Central memory CD8-positive, alpha-beta T cell (primary cell): ENCODE measurements around the gene TDRD9.
A peak's percentile ranks its signal among the peaks of the same experiment; 100 is the strongest.

ENCODE experiments used
- ATAC-seq: fragments of 150-1000 bp; cut with Tn5 transposase; replicated peaks from 2 replicates; pipeline ENCODE4 v1.10.0; 2022; ENCODE audit warnings: mild to moderate bottlenecking, moderate FRiP score, moderate number of reproducible peaks; ENCODE audit not compliant: poor library complexity, severe bottlenecking; ENCODE audit errors: extremely low read depth
- DNase-seq, 2 donors: peaks; one replicate each; pipeline ENCODE4 v3.0.0; 2021; ENCODE audit warnings: low spot score in 2 of 2
- H3K27ac Mint-ChIP-seq: one replicate; pipeline ENCODE4 v1.8.0; 2022; ENCODE audit warnings: low read depth, mild to moderate bottlenecking, moderate library complexity, mixed read lengths
- H3K27me3 Mint-ChIP-seq: one replicate; pipeline ENCODE4 v1.8.0; 2022; ENCODE audit warnings: mixed read lengths
- H3K36me3 Mint-ChIP-seq: one replicate; pipeline ENCODE4 v1.8.0; 2022; ENCODE audit warnings: mild to moderate bottlenecking, moderate library complexity, mixed read lengths; ENCODE audit not compliant: insufficient read depth
- H3K4me1 Mint-ChIP-seq: one replicate; pipeline ENCODE4 v1.8.0; 2022; ENCODE audit warnings: mixed read lengths
- H3K4me3 Mint-ChIP-seq: one replicate; pipeline ENCODE4 v1.8.0; 2022; ENCODE audit warnings: mild to moderate bottlenecking, moderate library complexity, mixed read lengths
- H3K9me3 Mint-ChIP-seq: one replicate; pipeline ENCODE4 v1.8.0; 2022; ENCODE audit warnings: mixed read lengths

Gene TDRD9

GRCh38 chr14:104092931-104093365, 164.7 kb downstream of the TDRD9 start:
- Mint-ChIP-seq H3K27ac (no peak overlapping the region), H3K4me1 (peaks cover 6% of the 10 kb centered on the region), H3K9me3 (no peaks in the 10 kb centered on the region), H3K36me3 (peaks cover 2% of the 10 kb centered on the region), H3K4me3 (no peak overlapping the region), H3K27me3 (no peaks in the 10 kb centered on the region)
- DNase-seq (no peak), ATAC-seq (no peak)

GRCh38 chr14:104093366-104094055, 165.3 kb downstream of the TDRD9 start:
- ATAC-seq (peak; percentile 6), DNase-seq (no peak)
- Mint-ChIP-seq H3K36me3 (peaks cover 2% of the 10 kb centered on the region), H3K9me3 (no peaks in the 10 kb centered on the region), H3K27me3 (no peaks in the 10 kb centered on the region), H3K4me1 (peaks cover 6% of the 10 kb centered on the region), H3K27ac (no peak overlapping the region), H3K4me3 (no peak overlapping the region)

- Mint-ChIP-seq H3K9me3 (no peaks in the 10 kb centered on the region), H3K27ac (peak overlapping the region; percentile 54), H3K4me3 (no peak overlapping the region), H3K27me3 (no peaks in the 10 kb centered on the region), H3K36me3 (peaks cover 2% of the 10 kb centered on the region), H3K4me1 (peaks cover 6% of the 10 kb centered on the region)
- DNase-seq (no peak), ATAC-seq (no peak)
Observed at GRCh38 chr14:104094056-104094708, 165.9 kb downstream of the TDRD9 start.

GRCh38 chr14:104094709-104095425, 166.6 kb downstream of the TDRD9 start:
- H3K36me3 Mint-ChIP-seq: peaks cover 2% of the 10 kb centered on the region
- ATAC-seq: peak; percentile 60
- peak; percentile 53 to 74 for DNase-seq
- peak overlapping the region; percentile 54 for H3K27ac Mint-ChIP-seq
- H3K4me3 Mint-ChIP-seq: no peak overlapping the region
- H3K27me3 Mint-ChIP-seq: no peaks in the 10 kb centered on the region
- H3K4me1 Mint-ChIP-seq: peaks cover 6% of the 10 kb centered on the region
- no peaks in the 10 kb centered on the region for H3K9me3 Mint-ChIP-seq

GRCh38 chr14:104095426-104096310, 167.4 kb downstream of the TDRD9 start:
- Mint-ChIP-seq H3K9me3 (no peaks in the 10 kb centered on the region), H3K27ac (no peak overlapping the region), H3K36me3 (peaks cover 2% of the 10 kb centered on the region), H3K4me3 (no peak overlapping the region), H3K4me1 (peaks cover 6% of the 10 kb centered on the region), H3K27me3 (no peaks in the 10 kb centered on the region)
- no peak for DNase-seq
- ATAC-seq: no peak

- peaks cover 2% of the 10 kb centered on the region for H3K36me3 Mint-ChIP-seq
- H3K4me1 Mint-ChIP-seq: peaks cover 6% of the 10 kb centered on the region
- H3K9me3 Mint-ChIP-seq: no peaks in the 10 kb centered on the region
- H3K4me3 Mint-ChIP-seq: no peak overlapping the region
- H3K27ac Mint-ChIP-seq: no peak overlapping the region
- no peak for DNase-seq
- no peak for ATAC-seq
- H3K27me3 Mint-ChIP-seq: no peaks in the 10 kb centered on the region
Observed at GRCh38 chr14:104096318-104096717, 168.1 kb downstream of the TDRD9 start.

- no peaks in the 10 kb centered on the region for H3K27me3 Mint-ChIP-seq
- H3K36me3 Mint-ChIP-seq: peaks cover 2% of the 10 kb centered on the region
- H3K4me1 Mint-ChIP-seq: peaks cover 6% of the 10 kb centered on the region
- no peak overlapping the region for H3K4me3 Mint-ChIP-seq
- DNase-seq: no peak
- no peak overlapping the region for H3K27ac Mint-ChIP-seq
- ATAC-seq: no peak
- H3K9me3 Mint-ChIP-seq: no peaks in the 10 kb centered on the region
Observed at GRCh38 chr14:104096751-104097700, 168.8 kb downstream of the TDRD9 start.

GRCh38 chr14:104098272-104099095, 170.2 kb downstream of the TDRD9 start:
- Mint-ChIP-seq H3K36me3 (peaks cover 2% of the 10 kb centered on the region), H3K4me1 (peaks cover 6% of the 10 kb centered on the region), H3K27ac (no peak overlapping the region), H3K9me3 (no peaks in the 10 kb centered on the region), H3K27me3 (no peaks in the 10 kb centered on the region), H3K4me3 (no peak overlapping the region)
- ATAC-seq (no peak), DNase-seq (no peak)

GRCh38 chr14:104099096-104100041, 171.1 kb downstream of the TDRD9 start:
- ATAC-seq (no peak), DNase-seq (no peak)
- H3K36me3 Mint-ChIP-seq: peaks cover 2% of the 10 kb centered on the region
- no peaks in the 10 kb centered on the region for H3K27me3 Mint-ChIP-seq
- no peaks in the 10 kb centered on the region for H3K9me3 Mint-ChIP-seq
- H3K27ac Mint-ChIP-seq: no peak overlapping the region
- H3K4me1 Mint-ChIP-seq: peaks cover 3% of the 10 kb centered on the region
- no peak overlapping the region for H3K4me3 Mint-ChIP-seq
